Uterus (tissue), 4 donors: ENCODE measurements around the gene RTP3. TPM values are rescaled to one million over a fixed set of nuclear protein-coding genes. Genes with fewer than 3 reads are reported as not detected.
"Not testable (repeated sequence)": the region's sequence is repeated elsewhere in the genome, so short reads cannot be mapped to it uniquely, and the experiment has no call there.

Experiments used
- DNase-seq, 2 donors: peaks; one replicate each; pipeline ENCODE4 v3.0.0-alpha.2; 2019 to 2020
- H3K27ac ChIP-seq, 2 donors: fragments of 200-600 bp; sonication (generic); 1 replicate in 1 of 2; 2 replicates in 1 of 2; pipeline ENCODE4 v1.5.1; 2016 to 2018
- H3K27me3 ChIP-seq, 2 donors: fragments of 200-600 bp; sonication (generic); one replicate each; pipeline ENCODE4 v1.5.1; 2018 to 2019; ENCODE audit warnings: control low read depth in 1 of 2
- H3K36me3 ChIP-seq, 2 donors: fragments of 200-600 bp; sonication (generic); one replicate each; pipeline ENCODE4 v1.5.1; 2019; ENCODE audit warnings: control low read depth in 1 of 2
- H3K4me1 ChIP-seq, 2 donors: fragments of 200-600 bp; sonication (generic); one replicate each; pipeline ENCODE4 v1.5.1; 2018 to 2019; ENCODE audit warnings: control low read depth in 1 of 2
- H3K4me3 ChIP-seq, 2 donors: fragments of 200-600 bp; sonication (generic); 1 replicate in 1 of 2; 2 replicates in 1 of 2; pipeline ENCODE4 v1.5.1; 2018 to 2019; ENCODE audit warnings: mild to moderate bottlenecking in 1 of 2
- H3K9me3 ChIP-seq, 2 donors: fragments of 200-600 bp; sonication (generic); one replicate each; pipeline ENCODE4 v1.5.1; 2019; ENCODE audit warnings: control low read depth in 1 of 2
- CTCF ChIP-seq, 4 experiments: fragments of 200-600 bp in 2 of 4; fragments of 450-650 bp in 2 of 4; sonication (generic) in 2 of 4; IDR thresholded peaks; one replicate each; pipeline ENCODE4 v1.5.1; 2016 to 2019; ENCODE audit warnings: antibody characterized with exemption in 4 of 4, mild to moderate bottlenecking in 2 of 4, moderate library complexity in 1 of 4
- POLR2A ChIP-seq, 2 donors: fragments of 450-650 bp; IDR thresholded peaks; one replicate each; pipeline ENCODE4 v1.6.1; 2016; ENCODE audit warnings: antibody characterized with exemption in 2 of 2, mild to moderate bottlenecking in 1 of 2, moderate library complexity in 1 of 2
- intact Hi-C: fragments of 100-400 bp; cut with DNase I; formaldehyde crosslinking; loops from one replicate; pipeline ENCODE4 v1.15.1; 2023; ENCODE audit warnings: low total_unique reads
- total RNA-seq, 4 donors: library from RNA; depleted of rRNA in 3 of 4; stranded (reverse); fragments of >200 nt in 3 of 4; gene quantifications; one replicate each; pipeline versions ENCODE4 v1.1.0 to v1.2.4, GENCODE V29; 2014 to 2023
- donor health status: DM: yes; HTN: yes; CAD: no.

The RTP3 gene
- total RNA-seq, 4 donors from 2014 or later, result not detected

- H3K9me3 ChIP-seq, result no peaks in the 10 kb centered on the region
- no peaks in the 10 kb centered on the region for H3K27me3 ChIP-seq
- no peak for DNase-seq
- TF ChIP-seq POLR2A (IDR thresholded peaks at IDR 0.05) (no peak), CTCF (IDR thresholded peaks at IDR 0.05) (no peak)
- H3K4me3 ChIP-seq, result no peak overlapping the region
- no peaks in the 10 kb centered on the region for H3K36me3 ChIP-seq
- intact Hi-C loops, result no loop called here
- no peaks in the 10 kb centered on the region for H3K4me1 ChIP-seq
- H3K27ac ChIP-seq, result no peak overlapping the region
These were observed 45.0 kb downstream of the RTP3 start for GRCh38 chr3:46542801-46543201.

DNA sequence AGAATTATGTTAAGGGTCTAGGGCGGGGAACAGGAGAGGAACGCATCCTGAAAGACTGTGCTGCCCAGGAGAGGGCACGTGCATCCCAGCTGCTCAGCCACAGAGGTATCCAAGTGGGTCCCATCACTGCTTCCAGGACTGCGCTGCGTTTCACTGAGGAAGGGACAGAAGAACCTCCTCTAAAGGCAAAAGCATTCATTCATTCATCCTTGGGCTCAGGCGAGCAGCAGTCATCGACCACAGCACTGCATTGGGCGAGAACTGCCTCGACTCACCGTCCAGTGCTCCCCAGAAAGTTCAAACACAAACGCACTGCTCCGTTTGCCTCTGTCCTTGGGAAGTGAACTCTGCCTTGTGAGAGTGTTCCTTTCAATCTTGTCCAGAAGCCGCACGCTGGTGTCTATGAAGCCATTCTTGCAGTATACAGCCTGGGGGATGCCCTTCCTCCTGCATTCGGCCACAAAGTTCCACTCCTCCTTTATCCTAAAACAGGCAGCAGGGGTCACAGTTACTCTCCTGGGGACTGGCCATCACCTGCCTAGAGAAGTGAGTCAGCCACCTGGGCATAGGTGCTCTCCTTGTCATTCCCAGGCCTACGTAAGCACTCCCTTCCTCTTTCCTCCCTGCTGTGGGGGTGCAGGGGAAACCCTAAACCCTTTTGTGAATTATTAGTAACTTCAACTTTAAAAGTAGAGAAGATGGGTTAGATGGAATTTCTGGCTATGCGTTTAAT, 47.2 kb downstream of the RTP3 start:
- TF ChIP-seq CTCF (IDR thresholded peaks at IDR 0.05) (no peak), POLR2A (IDR thresholded peaks at IDR 0.05) (no peak)
- DNase-seq, result no peak
- no peaks in the 10 kb centered on the region for H3K36me3 ChIP-seq
- intact Hi-C loops, result no loop called here
- H3K9me3 ChIP-seq, result no peaks in the 10 kb centered on the region
- H3K27me3 ChIP-seq, result no peaks in the 10 kb centered on the region
- H3K4me1 ChIP-seq, result no peaks in the 10 kb centered on the region
- H3K27ac ChIP-seq, result no peak overlapping the region
- no peak overlapping the region for H3K4me3 ChIP-seq

DNA sequence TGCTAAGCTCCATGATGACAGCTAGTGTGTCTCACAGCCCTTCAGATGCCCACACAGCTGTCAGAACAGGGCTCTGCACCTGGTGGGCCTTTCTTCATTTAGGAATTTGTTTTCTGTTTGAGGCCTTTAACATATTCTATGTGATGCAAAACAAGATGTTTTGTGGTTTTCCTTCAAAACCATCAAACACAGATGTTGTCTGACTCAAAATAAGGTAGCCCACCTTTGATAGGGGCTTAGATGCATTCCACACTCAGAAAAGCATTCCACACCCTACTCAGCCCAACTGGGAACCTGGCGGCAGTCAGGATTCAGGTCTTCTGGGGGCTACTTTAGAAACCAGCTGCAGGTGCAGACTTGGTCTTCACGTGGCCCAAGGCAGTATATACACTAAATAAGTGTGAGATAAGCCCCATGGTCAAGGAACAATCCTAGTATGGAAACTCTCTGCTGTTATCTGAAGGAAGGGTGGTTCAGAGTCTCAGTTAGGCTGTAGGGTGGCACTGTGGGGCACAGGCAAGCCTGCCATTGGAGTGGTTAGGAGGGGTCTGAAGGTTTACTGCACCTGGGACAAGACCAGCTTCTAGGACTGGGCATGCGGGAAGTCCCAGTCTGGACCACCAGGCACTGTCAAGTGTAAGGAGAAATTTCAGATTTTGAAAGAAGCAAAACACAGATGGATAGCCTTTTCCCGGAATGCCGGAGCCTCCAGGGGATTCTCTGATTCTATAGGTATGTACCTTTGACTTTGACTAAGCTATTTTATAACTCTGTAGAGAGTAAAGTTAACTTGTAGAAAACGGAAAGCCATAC, 48.2 kb downstream of the RTP3 start:
- no peak overlapping the region for H3K4me3 ChIP-seq
- intact Hi-C loops, result no loop called here
- no peaks in the 10 kb centered on the region for H3K4me1 ChIP-seq
- H3K9me3 ChIP-seq, result no peaks in the 10 kb centered on the region
- DNase-seq, result no peak
- no peaks in the 10 kb centered on the region for H3K36me3 ChIP-seq
- no peak overlapping the region for H3K27ac ChIP-seq
- no peaks in the 10 kb centered on the region for H3K27me3 ChIP-seq
- TF ChIP-seq CTCF (IDR thresholded peaks at IDR 0.05), result no peak
- no peak for TF ChIP-seq POLR2A (IDR thresholded peaks at IDR 0.05)

DNA sequence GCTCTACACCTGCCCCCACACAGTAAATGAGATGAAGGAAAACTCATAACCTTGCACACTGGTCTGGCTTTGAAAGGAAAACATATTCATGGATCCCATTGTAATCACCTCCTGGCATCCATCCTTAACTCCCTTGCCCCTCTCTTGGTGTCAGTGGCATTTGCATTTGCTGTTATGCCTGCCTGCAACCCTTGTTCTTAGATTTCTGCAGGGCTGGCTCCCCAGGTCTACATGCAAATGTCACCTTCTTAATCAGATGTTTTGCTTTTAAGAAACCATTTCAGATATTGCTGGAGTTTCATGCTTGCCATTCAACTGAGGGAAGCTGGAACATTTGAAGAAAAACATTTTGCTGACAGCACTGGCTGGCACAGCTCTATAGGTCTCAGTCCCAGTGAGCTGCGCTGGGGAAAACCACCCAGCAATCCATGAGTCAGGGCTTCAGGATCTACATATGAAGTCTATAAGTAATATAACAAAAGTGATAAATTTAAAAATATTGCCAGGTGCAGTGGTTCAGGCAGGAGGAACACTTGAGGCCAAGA, 49.2 kb downstream of the RTP3 start:
- H3K4me1 ChIP-seq, result no peaks in the 10 kb centered on the region
- no peak overlapping the region for H3K4me3 ChIP-seq
- DNase-seq, result no peak
- no peak for TF ChIP-seq CTCF (IDR thresholded peaks at IDR 0.05)
- TF ChIP-seq POLR2A (IDR thresholded peaks at IDR 0.05), result no peak
- H3K9me3 ChIP-seq, result no peaks in the 10 kb centered on the region
- H3K36me3 ChIP-seq, result no peaks in the 10 kb centered on the region
- intact Hi-C loops, result no loop called here
- H3K27me3 ChIP-seq, result no peaks in the 10 kb centered on the region
- H3K27ac ChIP-seq, result no peak overlapping the region

- H3K4me3 ChIP-seq, H3K27me3 ChIP-seq, intact Hi-C loops, H3K27ac ChIP-seq, DNase-seq, H3K36me3 ChIP-seq, H3K9me3 ChIP-seq, H3K4me1 ChIP-seq: not testable (repeated sequence)
These were observed 50.8 kb downstream of the RTP3 start for GRCh38 chr3:46548611-46549010.
